ENCODE measurements around the gene COMT. TPM values are rescaled to one million over a fixed set of nuclear protein-coding genes. Genes with fewer than 3 reads are reported as not detected.
A peak's percentile ranks its signal among the peaks of the same experiment; 100 is the strongest.

Gene COMT
- polyA plus RNA-seq, 6 donors from 2014 or later: 62.2 to 76.0 (median 69.6) TPM

GRCh38 chr22:19977296-19978243 lies 36.0 kb downstream of the COMT start:
- Mint-ChIP-seq H3K27ac (no peak overlapping the region), H3K4me1 (peaks cover 9 to 15% (median 9%) of the 10 kb centered on the region in 3 donors), H3K4me3 (no peak overlapping the region), H3K9me3 (peaks cover 0 to 1% (median 0%) of the 10 kb centered on the region in 7 donors), H3K36me3 (no peaks in the 10 kb centered on the region), H3K27me3 (peaks cover 0 to 13% (median 4%) of the 10 kb centered on the region in 3 donors)
- no peak for DNase-seq
- no peak for ATAC-seq (ENCODE audit: low read depth in 2 of 2)

- ATAC-seq (ENCODE audit: low read depth in 2 of 2): no peak
These were observed 37.2 kb downstream of the COMT start for GRCh38 chr22:19978748-19979147.

DNA sequence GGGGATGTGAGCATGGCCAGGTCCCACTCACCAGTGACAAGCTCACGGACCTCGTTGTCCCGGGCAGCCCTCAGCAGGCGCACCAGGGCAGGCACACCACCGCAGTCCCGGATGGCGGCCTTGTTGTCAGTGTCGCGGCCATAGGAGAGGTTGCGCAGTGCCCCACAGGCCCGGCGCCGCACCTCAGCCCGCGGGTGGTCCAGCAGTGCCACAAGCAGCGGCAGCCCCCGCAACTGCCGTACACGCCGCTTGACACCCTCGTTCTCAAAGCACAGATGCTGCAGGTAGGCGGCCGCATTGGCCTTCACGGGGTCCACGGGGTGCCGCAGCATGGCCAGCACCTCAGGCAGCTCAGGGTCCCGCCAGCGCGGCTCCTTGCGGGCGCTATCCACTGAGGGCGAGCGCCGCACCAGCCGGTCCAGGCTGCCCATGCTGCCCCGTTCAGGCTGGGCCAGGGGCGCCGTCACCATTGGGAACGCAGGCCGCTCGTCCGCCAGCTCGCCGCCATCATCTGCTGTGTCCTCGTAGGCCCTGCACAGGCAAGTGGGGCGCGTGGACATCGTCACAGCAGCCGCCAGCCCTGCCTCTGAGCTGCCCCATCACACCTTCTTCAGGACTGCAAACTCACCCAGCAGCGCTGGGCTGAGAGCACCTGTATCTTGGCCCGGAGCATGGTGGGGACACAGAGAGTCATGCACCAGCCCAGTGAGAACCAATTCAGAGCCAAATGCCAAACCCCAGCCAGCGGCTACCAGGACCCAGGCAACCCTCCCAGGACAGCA lies 38.3 kb downstream of the COMT start:
- Mint-ChIP-seq H3K9me3 (peaks cover 0 to 1% (median 0%) of the 10 kb centered on the region in 7 donors), H3K27ac (no peak overlapping the region), H3K4me3 (no peak overlapping the region), H3K36me3 (no peaks in the 10 kb centered on the region), H3K4me1 (peaks cover 6 to 10% (median 7%) of the 10 kb centered on the region in 3 donors), H3K27me3 (peaks cover 0 to 8% (median 7%) of the 10 kb centered on the region in 3 donors)
- no peak for DNase-seq
- ATAC-seq (ENCODE audit: low read depth in 2 of 2): no peak

More at GRCh38 chr22:19978748-19979147, 37.2 kb downstream of the COMT start:
- Mint-ChIP-seq H3K27ac (no peak overlapping the region), H3K4me1 (peaks cover 9 to 15% (median 9%) of the 10 kb centered on the region in 3 donors), H3K27me3 (peaks cover 0 to 13% (median 6%) of the 10 kb centered on the region in 3 donors), H3K4me3 (no peak overlapping the region), H3K9me3 (peaks cover 0 to 1% (median 0%) of the 10 kb centered on the region in 7 donors), H3K36me3 (no peaks in the 10 kb centered on the region)
- no peak for DNase-seq

GRCh38 chr22:19980766-19981165 lies 39.2 kb downstream of the COMT start:
- no peak for ATAC-seq (ENCODE audit: low read depth in 2 of 2)
- Mint-ChIP-seq H3K9me3 (no peaks in the 10 kb centered on the region), H3K36me3 (no peaks in the 10 kb centered on the region), H3K4me3 (no peak overlapping the region), H3K27me3 (peaks cover 0 to 11% (median 0%) of the 10 kb centered on the region in 3 donors), H3K27ac (no peak overlapping the region), H3K4me1 (peaks cover 0 to 3% (median under 1%) of the 10 kb centered on the region in 3 donors)
- DNase-seq: no peak

DNA sequence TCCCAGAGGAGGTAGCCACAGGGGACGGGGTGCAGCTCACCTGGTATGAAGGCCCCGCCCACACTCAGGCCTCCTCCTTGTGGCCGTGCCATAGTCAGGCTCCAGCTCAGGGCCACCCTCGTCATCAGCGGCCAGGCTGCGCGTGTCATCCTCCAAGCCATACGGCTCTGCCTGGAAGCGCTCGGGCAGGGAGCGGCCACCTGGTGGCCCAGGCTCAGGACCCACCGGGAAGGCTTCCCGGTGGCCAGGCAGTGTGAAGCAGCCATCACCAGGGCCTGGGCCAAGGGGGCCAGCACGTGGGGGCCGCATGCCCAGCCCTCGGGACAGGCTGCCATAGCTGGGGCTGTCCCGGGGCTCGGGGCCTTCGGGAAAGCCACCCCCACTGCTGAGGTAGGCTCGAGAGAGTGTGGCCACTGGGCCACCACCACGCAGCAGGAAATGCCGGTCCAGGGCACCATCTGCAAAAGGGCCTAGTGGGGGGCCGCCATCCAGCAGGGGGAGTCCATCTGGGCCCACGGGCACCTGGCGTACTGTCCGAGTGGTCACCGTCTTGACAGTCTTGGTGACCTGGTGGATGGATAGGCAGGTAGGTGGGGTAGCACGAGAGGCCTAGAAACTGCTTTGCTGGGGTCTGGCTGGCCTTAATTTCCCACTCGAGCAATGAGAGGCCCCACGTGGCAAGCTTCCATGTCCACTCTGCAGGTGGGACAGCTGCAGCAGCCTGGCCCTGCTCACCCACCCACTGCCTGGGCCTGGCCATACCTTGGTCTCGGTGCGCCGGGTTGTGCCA lies 39.8 kb downstream of the COMT start:
- no peaks in the 10 kb centered on the region for H3K9me3 Mint-ChIP-seq
- DNase-seq: no peak
- no peak for ATAC-seq (ENCODE audit: low read depth in 2 of 2)

DNA sequence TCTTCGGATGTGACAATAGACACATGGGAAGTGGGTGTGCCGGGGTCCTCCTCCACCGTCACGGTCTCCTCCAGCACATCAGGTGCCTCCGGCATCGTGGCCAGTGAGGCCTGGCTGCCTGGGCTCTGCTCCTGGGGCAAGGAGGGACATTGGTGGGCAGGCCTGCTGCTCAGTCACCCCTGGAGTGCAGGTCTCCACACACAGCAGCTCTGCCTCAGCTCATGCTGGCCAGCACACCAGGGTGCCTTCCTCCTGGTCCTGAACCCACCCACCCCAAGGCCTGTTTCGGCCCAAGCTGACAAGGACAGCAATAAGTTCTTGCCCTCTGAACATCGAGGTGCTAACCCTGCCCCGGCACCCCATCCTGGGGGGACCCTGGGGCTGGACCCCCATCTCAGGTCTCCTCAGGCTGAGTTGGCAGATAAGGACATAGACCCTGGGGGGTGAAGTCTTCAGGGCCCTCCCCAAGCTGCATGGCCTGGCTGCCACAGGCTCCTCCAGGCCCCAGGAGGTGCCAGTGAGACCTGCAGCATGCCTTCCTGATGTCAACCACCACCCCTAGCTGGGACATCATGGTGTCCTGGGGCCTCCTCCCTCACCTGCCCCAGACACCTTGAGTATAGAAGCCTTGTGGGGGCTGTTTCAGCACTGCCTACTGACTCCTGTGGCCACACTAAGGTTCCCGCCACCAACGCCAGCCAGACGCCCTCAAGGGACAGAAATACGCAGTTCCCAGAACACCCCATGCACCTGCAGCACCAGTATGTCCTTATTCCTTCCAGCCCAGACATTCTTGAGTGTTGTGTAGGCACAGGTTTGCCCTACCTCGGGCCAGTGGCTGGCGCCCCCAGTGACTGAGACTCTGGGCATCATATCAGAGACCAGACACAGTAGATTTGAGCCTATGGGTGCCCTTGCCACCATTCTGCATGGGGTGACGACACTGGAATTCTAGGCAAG lies 40.7 kb downstream of the COMT start:
- ATAC-seq (ENCODE audit: low read depth in 2 of 2) (no peak), DNase-seq (no peak)
- H3K27ac Mint-ChIP-seq: no peak overlapping the region

More for the DNA sequence above, 39.8 kb downstream of the COMT start:
- no peak overlapping the region for H3K4me3 Mint-ChIP-seq
- H3K4me1 Mint-ChIP-seq: peaks cover 0 to 6% (median 6%) of the 10 kb centered on the region in 3 donors
- no peak overlapping the region for H3K27ac Mint-ChIP-seq
- H3K27me3 Mint-ChIP-seq: peaks cover 0 to 11% (median 0%) of the 10 kb centered on the region in 3 donors
- no peaks in the 10 kb centered on the region for H3K36me3 Mint-ChIP-seq

DNA sequence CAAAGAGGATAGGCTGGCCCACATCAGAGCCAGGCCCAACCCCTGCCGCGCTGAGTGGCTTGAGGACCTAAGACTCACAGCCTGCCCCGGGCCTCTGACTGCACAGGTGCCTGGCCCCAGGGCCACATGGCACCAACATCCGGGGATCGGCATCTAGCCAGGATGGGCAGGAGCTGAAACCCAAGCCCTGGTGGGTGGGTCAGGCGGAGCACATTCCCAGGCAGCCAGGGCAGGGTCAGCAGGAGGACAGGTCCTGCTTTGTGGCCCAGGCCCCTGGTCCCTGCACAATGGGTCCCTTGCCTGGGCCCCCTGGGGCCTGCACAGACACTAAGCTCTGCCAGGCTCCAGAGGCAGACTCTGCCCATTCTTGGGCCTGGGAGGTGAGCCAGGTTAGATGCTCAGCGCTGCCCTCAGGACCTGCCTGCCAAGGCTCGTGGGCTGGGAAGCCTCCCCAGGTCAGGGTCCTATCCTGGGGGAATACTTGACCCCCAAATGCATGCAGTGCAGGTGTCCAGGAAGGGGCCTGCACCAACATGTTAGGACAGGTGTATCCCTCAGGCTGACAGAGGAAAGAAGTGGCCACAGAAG lies 41.5 kb downstream of the COMT start:
- Mint-ChIP-seq H3K9me3 (no peaks in the 10 kb centered on the region), H3K27me3 (peaks cover 0 to 11% (median 0%) of the 10 kb centered on the region in 3 donors), H3K36me3 (no peaks in the 10 kb centered on the region), H3K27ac (peak overlapping the region in 1 of 6 donors; percentile 53), H3K4me1 (peaks cover 0 to 15% (median 9%) of the 10 kb centered on the region in 3 donors), H3K4me3 (no peak overlapping the region)
- no peak for DNase-seq
- no peak for ATAC-seq (ENCODE audit: low read depth in 2 of 2)

More for the DNA sequence above, 40.7 kb downstream of the COMT start:
- Mint-ChIP-seq H3K4me1 (peaks cover 0 to 9% (median 7%) of the 10 kb centered on the region in 3 donors), H3K36me3 (no peaks in the 10 kb centered on the region), H3K27me3 (peaks cover 0 to 11% (median 0%) of the 10 kb centered on the region in 3 donors), H3K9me3 (no peaks in the 10 kb centered on the region), H3K4me3 (no peak overlapping the region)

DNA sequence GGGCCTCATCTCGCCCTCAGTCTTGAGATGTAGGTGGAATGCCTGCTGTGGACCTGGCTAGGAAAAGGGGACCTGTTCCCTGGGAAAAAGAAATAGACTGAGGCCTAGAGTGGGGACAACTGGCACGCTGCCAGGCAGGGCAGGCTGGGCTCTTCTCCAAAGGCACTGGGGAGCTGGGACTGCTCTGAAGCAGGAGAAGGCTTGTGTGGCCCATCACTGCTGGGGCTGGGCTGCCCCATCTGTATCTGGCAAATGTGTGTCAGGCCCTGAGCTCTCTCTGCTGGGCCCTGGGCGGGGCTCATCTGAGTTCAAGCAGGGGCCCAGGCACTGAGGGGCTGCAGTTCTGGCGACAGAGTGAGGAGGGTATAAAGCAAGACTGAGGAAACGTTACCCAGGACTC lies 42.2 kb downstream of the COMT start:
- H3K4me3 Mint-ChIP-seq: no peak overlapping the region
- ATAC-seq (ENCODE audit: low read depth in 2 of 2) (no peak), DNase-seq (no peak)
- peaks cover 0 to 11% (median 0%) of the 10 kb centered on the region in 3 donors for H3K27me3 Mint-ChIP-seq
- no peaks in the 10 kb centered on the region for H3K36me3 Mint-ChIP-seq
- H3K9me3 Mint-ChIP-seq: no peaks in the 10 kb centered on the region
- peaks cover 0 to 16% (median 9%) of the 10 kb centered on the region in 3 donors for H3K4me1 Mint-ChIP-seq
- H3K27ac Mint-ChIP-seq: no peak overlapping the region

- peak overlapping the region in 1 of 6 donors; percentile 44 for H3K27ac Mint-ChIP-seq
- H3K4me1 Mint-ChIP-seq: peaks cover 0 to 16% (median 9%) of the 10 kb centered on the region in 3 donors
- DNase-seq: no peak
- peak overlapping the region in 1 of 8 donors; percentile 6 for H3K4me3 Mint-ChIP-seq
- peaks cover 0 to 11% (median 0%) of the 10 kb centered on the region in 3 donors for H3K27me3 Mint-ChIP-seq
- H3K9me3 Mint-ChIP-seq: no peaks in the 10 kb centered on the region
- no peak for ATAC-seq (ENCODE audit: low read depth in 2 of 2)
- no peaks in the 10 kb centered on the region for H3K36me3 Mint-ChIP-seq
These were observed 42.7 kb downstream of the COMT start for GRCh38 chr22:19984201-19984753.

DNA sequence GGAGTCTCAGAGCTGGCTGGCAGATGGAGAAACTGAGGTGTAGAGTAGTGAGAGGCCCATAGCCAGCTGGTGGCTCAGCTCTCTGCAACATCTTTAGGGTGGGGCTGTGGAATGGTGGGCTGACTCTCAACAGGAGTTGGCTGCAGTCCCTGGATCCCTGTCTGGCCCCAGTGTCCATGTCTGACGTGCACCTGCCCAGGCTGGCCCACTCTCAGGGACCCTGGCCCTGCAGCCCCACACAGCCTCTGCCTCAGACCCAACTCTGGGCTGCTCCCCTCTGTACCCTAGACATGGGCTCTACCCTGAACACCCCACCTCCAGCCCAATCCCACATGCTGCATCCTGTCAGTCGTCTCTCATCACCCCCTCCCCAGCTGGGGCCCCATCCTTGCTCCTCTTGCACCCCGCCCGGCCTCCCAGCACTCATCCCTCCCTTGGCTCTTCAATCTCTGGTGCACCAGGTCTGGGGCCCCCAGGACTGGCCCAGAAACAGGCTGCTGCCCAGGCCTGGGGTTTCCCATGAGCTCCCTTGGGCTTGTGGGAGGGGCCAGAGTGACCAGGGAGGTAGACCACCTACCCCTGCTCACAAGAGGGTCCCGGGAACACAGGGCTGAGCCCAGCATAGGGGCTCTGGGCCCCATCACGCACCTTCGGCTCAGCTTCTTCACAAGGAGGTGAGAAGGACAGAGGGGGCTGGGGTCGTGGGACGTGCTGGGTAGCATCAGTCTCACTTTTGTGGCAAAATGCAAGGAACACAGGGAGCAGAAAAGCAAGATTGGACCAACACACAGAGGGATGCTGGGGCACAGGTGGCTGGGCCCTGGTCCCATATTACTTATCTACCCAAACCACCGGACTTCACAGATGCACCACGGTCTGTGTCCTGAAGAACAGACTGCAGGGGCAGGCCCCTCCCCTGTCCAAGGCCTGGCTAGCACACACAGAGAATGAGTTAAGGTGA lies 43.6 kb downstream of the COMT start:
- peaks cover 0 to 11% (median 0%) of the 10 kb centered on the region in 3 donors for H3K27me3 Mint-ChIP-seq
- H3K4me3 Mint-ChIP-seq: peak overlapping the region in 7 of 8 donors; percentile 19 to 80 (median 63)
- H3K27ac Mint-ChIP-seq: peak overlapping the region in 3 of 6 donors; percentile 34 to 71 (median 44)
- peaks cover 0 to 16% (median 9%) of the 10 kb centered on the region in 3 donors for H3K4me1 Mint-ChIP-seq
- H3K9me3 Mint-ChIP-seq: no peaks in the 10 kb centered on the region
- ATAC-seq (ENCODE audit: low read depth in 2 of 2) (no peak), DNase-seq (no peak)
- no peaks in the 10 kb centered on the region for H3K36me3 Mint-ChIP-seq
